Brain microvascular endothelial cell (primary cell): ENCODE measurements around the gene PAMR1.

Experiments used
- DNase-seq: peaks from one replicate; pipeline ENCODE4 v3.0.0-alpha.2; 2020
- H3K27ac ChIP-seq: fragments of 250-450 bp; sonication (Bioruptor Pico); 2 replicates; pipeline ENCODE4 v1.5.1; 2020; ENCODE audit warnings: mild to moderate bottlenecking, moderate library complexity
- H3K27me3 ChIP-seq: fragments of 250-450 bp; sonication (Bioruptor Pico); replicated peaks from 2 replicates; pipeline ENCODE4 v1.5.1; 2020; ENCODE audit warnings: mild to moderate bottlenecking
- H3K36me3 ChIP-seq: fragments of 250-450 bp; sonication (Bioruptor Pico); replicated peaks from 2 replicates; pipeline ENCODE4 v1.5.1; 2020; ENCODE audit warnings: mild to moderate bottlenecking
- H3K4me3 ChIP-seq: 2 replicates; pipeline ENCODE4 v1.5.1; 2011; ENCODE audit warnings: low read depth, mild to moderate bottlenecking, control low read depth, low read length, moderate library complexity
- CTCF ChIP-seq: IDR thresholded peaks from 2 replicates; pipeline ENCODE4 v1.5.1; 2011; ENCODE audit warnings: low read depth, mild to moderate bottlenecking, moderate library complexity, low read length, control low read depth, inconsistent platforms; ENCODE audit errors: missing control alignments
- in situ Hi-C: cut with HindIII; loops from 2 replicates; pipeline ENCODE4 v1.10.0; 2017; ENCODE audit warnings: low sequenced_read_pairs, low pct_ligation_motif_present

The PAMR1 gene

DNA sequence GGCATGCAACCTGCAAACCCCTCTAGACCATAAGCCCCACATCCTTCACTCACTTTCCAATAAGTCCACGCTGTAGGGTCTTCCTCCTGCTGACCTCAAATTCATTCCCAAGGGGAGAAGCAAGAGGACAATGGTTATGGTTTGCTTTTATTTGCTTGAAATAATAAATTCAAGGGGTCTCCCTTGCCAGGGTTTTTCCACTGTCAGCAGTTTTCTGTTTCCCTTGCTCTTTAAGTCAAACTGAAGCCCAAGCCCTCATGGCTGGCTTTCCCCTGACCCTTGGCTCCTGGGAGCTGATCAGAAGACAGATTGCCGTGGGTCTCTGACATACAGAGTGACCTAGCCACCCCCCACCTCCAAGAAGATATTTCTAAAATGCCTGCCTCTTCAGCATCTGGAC lies 109.9 kb downstream of the PAMR1 start:
- Histone ChIP-seq H3K27me3 (peaks cover 34% of the 10 kb centered on the region), H3K27ac (no peak overlapping the region), H3K36me3 (no peaks in the 10 kb centered on the region), H3K4me3 (no peak overlapping the region)
- no peak for DNase-seq
- TF ChIP-seq CTCF: no peak
- in situ Hi-C loops: no loop called here

DNA sequence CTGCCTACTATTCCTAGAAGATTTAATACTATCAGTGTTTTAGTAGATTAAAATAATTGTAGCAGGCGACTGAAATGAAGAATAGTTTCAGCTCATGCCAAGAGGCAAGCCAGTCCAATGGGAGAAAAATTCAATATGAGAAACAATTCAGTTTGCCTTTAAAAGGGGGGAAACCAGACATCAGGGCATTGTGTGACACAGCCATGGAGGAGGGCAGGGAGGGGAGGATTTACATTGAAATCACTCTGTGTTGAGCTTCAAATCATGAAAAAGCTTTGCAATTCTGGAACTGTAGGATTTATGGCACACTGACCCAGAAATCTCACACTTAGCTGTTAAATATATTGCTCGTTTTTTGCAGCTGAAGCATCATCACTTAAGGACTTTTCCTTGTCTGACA lies 110.6 kb downstream of the PAMR1 start:
- no peak overlapping the region for H3K27ac ChIP-seq
- no peak for DNase-seq
- no peaks in the 10 kb centered on the region for H3K36me3 ChIP-seq
- in situ Hi-C loops: no loop called here
- peaks cover 34% of the 10 kb centered on the region for H3K27me3 ChIP-seq
- H3K4me3 ChIP-seq: no peak overlapping the region
- no peak for TF ChIP-seq CTCF

GRCh38 chr11:35414311-35414710 lies 111.1 kb downstream of the PAMR1 start:
- TF ChIP-seq CTCF: no peak
- no peak overlapping the region for H3K27ac ChIP-seq
- in situ Hi-C loops: no loop called here
- no peak overlapping the region for H3K4me3 ChIP-seq
- H3K36me3 ChIP-seq: no peaks in the 10 kb centered on the region
- no peak for DNase-seq
- peaks cover 31% of the 10 kb centered on the region for H3K27me3 ChIP-seq

- H3K27ac ChIP-seq: no peak overlapping the region
- no peak overlapping the region for H3K4me3 ChIP-seq
- H3K27me3 ChIP-seq: peaks cover 25% of the 10 kb centered on the region
- no peak for DNase-seq
- no peak for TF ChIP-seq CTCF
- in situ Hi-C loops: no loop called here
- H3K36me3 ChIP-seq: no peaks in the 10 kb centered on the region
These were observed 111.8 kb downstream of the PAMR1 start for GRCh38 chr11:35413598-35413997.

GRCh38 chr11:35412285-35412684 lies 113.1 kb downstream of the PAMR1 start:
- TF ChIP-seq CTCF: peak; percentile 70
- Histone ChIP-seq H3K36me3 (no peaks in the 10 kb centered on the region), H3K4me3 (no peak overlapping the region), H3K27ac (no peak overlapping the region), H3K27me3 (peaks cover 14% of the 10 kb centered on the region)
- no peak for DNase-seq
- in situ Hi-C loops: no loop called here

DNA sequence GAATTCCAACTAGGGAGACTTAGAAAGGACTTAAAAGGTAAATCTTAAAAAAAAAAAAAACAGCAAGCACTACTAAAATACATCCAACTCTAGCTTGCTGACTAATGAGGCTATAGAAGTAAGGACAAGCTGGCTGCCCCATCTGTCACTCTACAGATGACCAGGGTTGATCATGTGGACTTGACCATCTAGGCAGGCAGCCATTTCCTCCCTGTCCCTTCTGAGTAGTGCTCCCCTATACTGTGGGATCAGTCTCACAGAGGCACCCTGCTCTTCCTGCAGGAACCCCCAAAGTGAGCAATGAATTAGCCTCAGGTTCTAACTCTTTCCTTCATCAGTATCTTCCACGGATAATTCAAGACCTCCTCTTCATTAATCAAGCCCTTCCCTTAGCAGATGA lies 118.4 kb downstream of the PAMR1 start:
- DNase-seq: no peak
- H3K36me3 ChIP-seq: no peaks in the 10 kb centered on the region
- no peaks in the 10 kb centered on the region for H3K27me3 ChIP-seq
- no peak for TF ChIP-seq CTCF
- in situ Hi-C loops: no loop called here
- H3K4me3 ChIP-seq: no peak overlapping the region
- no peak overlapping the region for H3K27ac ChIP-seq
